PC-9 (cell line): ENCODE results near the gene TNFSF11.

ENCODE experiments used
- CTCF ChIP-seq: fragments of 200-600 bp; sonication (generic); conservative IDR thresholded peaks from 2 replicates; pipeline ENCODE4 v1.6.1; 2017; ENCODE audit warnings: mixed run types, antibody characterized with exemption, mild to moderate bottlenecking, moderate library complexity
- EZH2 ChIP-seq: fragments of 200-600 bp; sonication (generic); IDR thresholded peaks from 2 replicates; pipeline ENCODE4 v1.8.0; 2017; ENCODE audit warnings: antibody characterized with exemption, low read depth

- TF ChIP-seq CTCF (no peak), EZH2 (no peak)
Measured at GRCh38 chr13:42545842-42546241, 28.1 kb upstream of the TNFSF11 start.
